ENCODE measurements around the gene P4HA1.
"Not testable (repeated sequence)": the region's sequence is repeated elsewhere in the genome, so short reads cannot be mapped to it uniquely, and the experiment has no call there.

Gene P4HA1

DNA sequence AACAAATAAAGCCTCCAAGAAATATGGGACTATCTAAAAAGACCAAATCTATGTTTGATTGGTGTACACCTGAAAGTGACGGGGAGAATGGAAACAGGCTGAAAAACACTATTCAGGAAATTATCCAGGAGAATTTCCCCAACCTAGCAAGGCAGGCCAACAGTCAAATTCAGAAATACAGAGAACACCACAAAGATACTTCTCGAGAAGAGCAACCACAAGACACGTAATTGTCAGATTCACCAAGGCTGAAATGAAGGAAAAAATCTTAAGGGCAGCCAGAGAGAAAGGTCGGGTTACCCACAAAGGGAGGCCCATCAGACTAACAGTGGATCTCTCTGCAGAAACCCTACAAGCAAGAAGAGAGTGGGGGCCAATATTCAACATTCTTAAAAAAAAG, 73.7 kb downstream of the P4HA1 start:
- not testable (repeated sequence) for H3K4me1 ChIP-seq (ENCODE audit: low read depth, poor library complexity, severe bottlenecking); H3K79me2 ChIP-seq (ENCODE audit: insufficient read depth, low read depth); H3K9ac ChIP-seq; H3K27me3 ChIP-seq (ENCODE audit: insufficient read depth, low read depth); H3K4me2 ChIP-seq; H4K20me1 ChIP-seq (ENCODE audit: insufficient read depth); H2AFZ ChIP-seq (ENCODE audit: low read depth); H3K27ac ChIP-seq; H3K36me3 ChIP-seq (ENCODE audit: insufficient read depth); H3K4me3 ChIP-seq (IDR thresholded peaks at IDR 0.05; ENCODE audit: insufficient read depth, low read depth, low read length)

GRCh38 chr10:73021538-73022164, 75.0 kb downstream of the P4HA1 start:
- not testable (repeated sequence) for H3K27ac ChIP-seq; H3K4me2 ChIP-seq; H2AFZ ChIP-seq (ENCODE audit: low read depth); H3K36me3 ChIP-seq (ENCODE audit: insufficient read depth); H3K4me3 ChIP-seq (IDR thresholded peaks at IDR 0.05; ENCODE audit: insufficient read depth, low read depth, low read length); H3K9ac ChIP-seq; H3K79me2 ChIP-seq (ENCODE audit: insufficient read depth, low read depth); H3K27me3 ChIP-seq (ENCODE audit: insufficient read depth, low read depth); H4K20me1 ChIP-seq (ENCODE audit: insufficient read depth); H3K4me1 ChIP-seq (ENCODE audit: low read depth, poor library complexity, severe bottlenecking)

GRCh38 chr10:73021050-73021449, 75.6 kb downstream of the P4HA1 start:
- Histone ChIP-seq H3K9ac (no peak overlapping the region), H3K27me3 (ENCODE audit: insufficient read depth, low read depth) (no peaks in the 10 kb centered on the region), H3K4me1 (ENCODE audit: low read depth, poor library complexity, severe bottlenecking) (no peaks in the 10 kb centered on the region), H2AFZ (ENCODE audit: low read depth) (no peak overlapping the region), H3K27ac (no peak overlapping the region), H3K79me2 (ENCODE audit: insufficient read depth, low read depth) (no peaks in the 10 kb centered on the region), H4K20me1 (ENCODE audit: insufficient read depth) (no peaks in the 10 kb centered on the region), H3K36me3 (ENCODE audit: insufficient read depth) (no peaks in the 10 kb centered on the region), H3K4me2 (no peak overlapping the region), H3K4me3 (IDR thresholded peaks at IDR 0.05; ENCODE audit: insufficient read depth, low read depth, low read length) (no peak overlapping the region)
- TF ChIP-seq, protein P1, sequence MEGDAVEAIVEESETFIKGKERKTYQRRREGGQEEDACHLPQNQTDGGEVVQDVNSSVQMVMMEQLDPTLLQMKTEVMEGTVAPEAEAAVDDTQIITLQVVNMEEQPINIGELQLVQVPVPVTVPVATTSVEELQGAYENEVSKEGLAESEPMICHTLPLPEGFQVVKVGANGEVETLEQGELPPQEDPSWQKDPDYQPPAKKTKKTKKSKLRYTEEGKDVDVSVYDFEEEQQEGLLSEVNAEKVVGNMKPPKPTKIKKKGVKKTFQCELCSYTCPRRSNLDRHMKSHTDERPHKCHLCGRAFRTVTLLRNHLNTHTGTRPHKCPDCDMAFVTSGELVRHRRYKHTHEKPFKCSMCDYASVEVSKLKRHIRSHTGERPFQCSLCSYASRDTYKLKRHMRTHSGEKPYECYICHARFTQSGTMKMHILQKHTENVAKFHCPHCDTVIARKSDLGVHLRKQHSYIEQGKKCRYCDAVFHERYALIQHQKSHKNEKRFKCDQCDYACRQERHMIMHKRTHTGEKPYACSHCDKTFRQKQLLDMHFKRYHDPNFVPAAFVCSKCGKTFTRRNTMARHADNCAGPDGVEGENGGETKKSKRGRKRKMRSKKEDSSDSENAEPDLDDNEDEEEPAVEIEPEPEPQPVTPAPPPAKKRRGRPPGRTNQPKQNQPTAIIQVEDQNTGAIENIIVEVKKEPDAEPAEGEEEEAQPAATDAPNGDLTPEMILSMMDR (conservative IDR thresholded peaks at IDR 0.05; ENCODE audit: low read depth, low read length) = no peak

- TF ChIP-seq, protein P1 (conservative IDR thresholded peaks at IDR 0.05; ENCODE audit: low read depth, low read length) = no peak
- no peak overlapping the region for H3K9ac ChIP-seq
- H3K4me1 ChIP-seq (ENCODE audit: low read depth, poor library complexity, severe bottlenecking) = no peaks in the 10 kb centered on the region
- no peaks in the 10 kb centered on the region for H4K20me1 ChIP-seq (ENCODE audit: insufficient read depth)
- H3K4me3 ChIP-seq (IDR thresholded peaks at IDR 0.05; ENCODE audit: insufficient read depth, low read depth, low read length) = no peak overlapping the region
- H3K27ac ChIP-seq = no peak overlapping the region
- H3K36me3 ChIP-seq (ENCODE audit: insufficient read depth) = no peaks in the 10 kb centered on the region
- no peak overlapping the region for H2AFZ ChIP-seq (ENCODE audit: low read depth)
- no peaks in the 10 kb centered on the region for H3K79me2 ChIP-seq (ENCODE audit: insufficient read depth, low read depth)
- H3K27me3 ChIP-seq (ENCODE audit: insufficient read depth, low read depth) = no peaks in the 10 kb centered on the region
- no peak overlapping the region for H3K4me2 ChIP-seq
Observed at GRCh38 chr10:73019100-73019499, 77.6 kb downstream of the P4HA1 start.

GRCh38 chr10:73018632-73019031, 78.0 kb downstream of the P4HA1 start:
- Histone ChIP-seq H3K79me2 (ENCODE audit: insufficient read depth, low read depth) (no peaks in the 10 kb centered on the region), H3K27ac (no peak overlapping the region), H2AFZ (ENCODE audit: low read depth) (no peak overlapping the region), H4K20me1 (ENCODE audit: insufficient read depth) (no peaks in the 10 kb centered on the region), H3K4me3 (IDR thresholded peaks at IDR 0.05; ENCODE audit: insufficient read depth, low read depth, low read length) (no peak overlapping the region), H3K27me3 (ENCODE audit: insufficient read depth, low read depth) (no peaks in the 10 kb centered on the region), H3K4me1 (ENCODE audit: low read depth, poor library complexity, severe bottlenecking) (no peaks in the 10 kb centered on the region), H3K36me3 (ENCODE audit: insufficient read depth) (no peaks in the 10 kb centered on the region), H3K4me2 (no peak overlapping the region), H3K9ac (no peak overlapping the region)
- TF ChIP-seq, protein P1 (conservative IDR thresholded peaks at IDR 0.05; ENCODE audit: low read depth, low read length) = no peak

All from KMS-11 (cell line).